ENCODE data around the gene DOCK1.
"Not testable (repeated sequence)": the region's sequence is repeated elsewhere in the genome, so short reads cannot be mapped to it uniquely, and the experiment has no call there.

DOCK1 gene

GRCh38 chr10:126937026-126937425 lies 31.8 kb downstream of the DOCK1 start:
- TF ChIP-seq, protein P1, sequence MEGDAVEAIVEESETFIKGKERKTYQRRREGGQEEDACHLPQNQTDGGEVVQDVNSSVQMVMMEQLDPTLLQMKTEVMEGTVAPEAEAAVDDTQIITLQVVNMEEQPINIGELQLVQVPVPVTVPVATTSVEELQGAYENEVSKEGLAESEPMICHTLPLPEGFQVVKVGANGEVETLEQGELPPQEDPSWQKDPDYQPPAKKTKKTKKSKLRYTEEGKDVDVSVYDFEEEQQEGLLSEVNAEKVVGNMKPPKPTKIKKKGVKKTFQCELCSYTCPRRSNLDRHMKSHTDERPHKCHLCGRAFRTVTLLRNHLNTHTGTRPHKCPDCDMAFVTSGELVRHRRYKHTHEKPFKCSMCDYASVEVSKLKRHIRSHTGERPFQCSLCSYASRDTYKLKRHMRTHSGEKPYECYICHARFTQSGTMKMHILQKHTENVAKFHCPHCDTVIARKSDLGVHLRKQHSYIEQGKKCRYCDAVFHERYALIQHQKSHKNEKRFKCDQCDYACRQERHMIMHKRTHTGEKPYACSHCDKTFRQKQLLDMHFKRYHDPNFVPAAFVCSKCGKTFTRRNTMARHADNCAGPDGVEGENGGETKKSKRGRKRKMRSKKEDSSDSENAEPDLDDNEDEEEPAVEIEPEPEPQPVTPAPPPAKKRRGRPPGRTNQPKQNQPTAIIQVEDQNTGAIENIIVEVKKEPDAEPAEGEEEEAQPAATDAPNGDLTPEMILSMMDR (conservative IDR thresholded peaks at IDR 0.05) = no peak
- no peak overlapping the region for H3K27ac ChIP-seq

- not testable (repeated sequence) for H3K27ac ChIP-seq
Observed at GRCh38 chr10:126938121-126938520, 32.9 kb downstream of the DOCK1 start.

DNA sequence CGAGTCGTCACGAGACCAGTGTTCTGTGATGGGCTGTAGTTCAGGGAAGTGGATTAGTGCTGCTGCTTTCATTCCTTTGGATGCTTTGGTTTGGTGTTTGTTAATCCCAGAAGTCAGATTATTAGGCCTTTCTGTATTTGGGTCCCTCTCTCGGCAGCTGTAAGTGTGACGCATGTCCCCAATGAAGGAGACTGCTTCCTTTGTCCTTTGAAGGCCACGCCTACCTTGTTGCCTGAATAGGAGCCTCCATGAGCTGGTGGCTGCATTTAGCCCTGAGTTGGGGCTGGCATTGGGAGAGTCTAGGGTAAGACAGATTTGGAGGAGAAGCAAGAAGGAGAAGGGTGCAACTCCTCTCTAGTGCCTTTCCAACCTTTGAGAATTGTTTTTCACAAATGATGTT lies 34.5 kb downstream of the DOCK1 start:
- H3K27ac ChIP-seq = no peak overlapping the region
- TF ChIP-seq, protein P1 (conservative IDR thresholded peaks at IDR 0.05) = no peak

- H3K27ac ChIP-seq = peak overlapping the region; percentile 45
- TF ChIP-seq, protein P1 (conservative IDR thresholded peaks at IDR 0.05) = no peak
Observed at GRCh38 chr10:126940670-126941310, 35.6 kb downstream of the DOCK1 start.

- TF ChIP-seq, protein P1 (conservative IDR thresholded peaks at IDR 0.05) = no peak
- H3K27ac ChIP-seq = no peak overlapping the region
Observed at GRCh38 chr10:126944191-126944590, 39.0 kb downstream of the DOCK1 start.

DNA sequence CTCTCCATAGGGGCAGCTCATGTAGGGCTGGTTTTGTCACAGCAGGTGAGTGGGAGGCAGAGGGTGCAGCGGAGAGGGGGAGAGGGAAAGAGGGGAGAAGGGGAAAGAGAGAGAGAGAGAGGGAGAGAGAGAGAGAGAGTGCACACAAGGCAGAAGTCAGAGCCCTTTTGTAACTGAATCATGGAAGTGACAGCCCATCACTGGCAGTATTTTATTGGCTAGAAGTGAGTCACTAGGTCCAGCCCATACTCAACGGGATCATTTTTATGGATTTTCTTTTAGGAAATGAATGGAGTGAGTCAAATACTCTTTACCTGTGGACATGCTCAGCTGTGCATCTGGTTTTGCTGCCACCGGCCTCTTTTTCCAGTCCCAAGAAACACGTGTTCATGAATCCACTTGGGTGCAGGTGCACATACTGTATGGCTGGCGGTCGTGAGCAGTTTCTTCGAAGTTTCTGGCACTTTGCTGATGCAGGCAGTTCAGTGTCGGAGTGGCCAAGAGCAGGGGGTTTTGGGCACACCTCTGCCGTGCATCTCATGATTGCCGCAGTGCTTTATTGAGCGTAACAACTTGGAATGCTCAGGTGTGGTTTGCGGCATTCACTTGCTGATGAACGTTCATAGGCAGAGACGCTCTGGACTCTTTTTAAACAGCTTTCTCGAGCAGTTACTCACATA lies 40.3 kb downstream of the DOCK1 start:
- no peak overlapping the region for H3K27ac ChIP-seq
- TF ChIP-seq, protein P1 (conservative IDR thresholded peaks at IDR 0.05) = no peak

- H3K27ac ChIP-seq = no peak overlapping the region
- TF ChIP-seq, protein P1 (conservative IDR thresholded peaks at IDR 0.05) = no peak
Observed at GRCh38 chr10:126946746-126947145, 41.5 kb downstream of the DOCK1 start.

All from VCaP (cell line).